ENCODE results near the gene DMRTC1.
"Not testable (repeated sequence)": the region's sequence is repeated elsewhere in the genome, so short reads cannot be mapped to it uniquely, and the experiment has no call there.

DMRTC1 gene, protein sequence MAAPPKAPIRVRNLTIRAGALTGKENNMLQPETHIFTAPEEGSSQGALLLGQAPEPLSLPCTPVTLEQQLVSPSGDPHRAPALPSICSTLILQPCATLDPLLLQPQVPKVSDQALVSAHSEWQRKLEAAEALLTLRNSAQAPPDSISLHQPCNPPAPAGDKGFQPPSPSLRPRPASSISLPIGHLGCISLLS

DNA sequence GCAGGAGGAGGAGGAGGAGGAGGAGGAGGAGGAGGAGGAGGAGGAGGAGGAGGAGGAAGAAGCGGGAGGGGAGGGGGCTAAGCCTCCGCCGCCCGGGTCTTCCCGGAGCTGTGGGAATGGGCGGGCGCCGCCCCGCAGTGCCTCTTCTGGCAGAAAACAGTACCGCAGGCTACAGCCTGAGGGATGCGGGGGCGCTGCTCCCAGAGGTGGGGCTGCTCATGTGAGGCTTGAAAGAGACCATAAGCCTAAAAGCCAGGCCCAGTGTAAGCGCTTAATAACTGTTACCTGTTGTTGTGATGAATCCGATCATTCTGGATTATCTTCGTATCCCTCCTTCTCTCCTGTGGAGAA, at the start of gene DMRTC1:
Gene DMRTC1 (minus strand): TSS at position 19 of the 351 bp plus-strand sequence. CDS start 68,143 bp downstream, outside the sequence.
- DNase-seq (ENCODE audit: low spot score), result not testable (repeated sequence)

GRCh38 chrX:72980894-72981469, 37.3 kb upstream of the DMRTC1 start:
- DNase-seq (ENCODE audit: low spot score), result not testable (repeated sequence)

DNA sequence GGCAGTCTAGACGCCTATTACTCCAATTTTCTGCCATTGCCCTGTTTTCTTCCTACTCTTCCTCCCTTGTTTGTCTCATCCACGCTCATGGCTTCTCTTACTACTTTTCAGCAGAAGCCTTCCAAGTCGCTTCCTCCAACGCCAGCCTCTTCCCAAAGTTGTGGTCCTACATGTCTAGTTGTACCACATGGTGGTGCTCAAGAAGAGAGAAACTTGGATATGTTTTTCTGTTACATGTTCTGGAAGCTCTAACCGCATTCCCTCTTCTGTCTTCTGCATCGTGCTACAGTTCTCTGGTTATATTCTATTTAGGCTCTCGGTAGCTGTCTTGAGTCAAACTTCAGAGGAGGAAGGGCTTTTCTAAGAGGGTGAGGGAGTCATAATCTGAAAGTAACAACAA, 31.2 kb upstream of the DMRTC1 start:
- DNase-seq (ENCODE audit: low spot score), result not testable (repeated sequence)

GRCh38 chrX:72971859-72972258, 28.2 kb upstream of the DMRTC1 start:
- DNase-seq (ENCODE audit: low spot score), result not testable (repeated sequence)

- DNase-seq (ENCODE audit: low spot score), result not testable (repeated sequence)
These were observed 16.3 kb upstream of the DMRTC1 start for GRCh38 chrX:72959971-72960370.

DNA sequence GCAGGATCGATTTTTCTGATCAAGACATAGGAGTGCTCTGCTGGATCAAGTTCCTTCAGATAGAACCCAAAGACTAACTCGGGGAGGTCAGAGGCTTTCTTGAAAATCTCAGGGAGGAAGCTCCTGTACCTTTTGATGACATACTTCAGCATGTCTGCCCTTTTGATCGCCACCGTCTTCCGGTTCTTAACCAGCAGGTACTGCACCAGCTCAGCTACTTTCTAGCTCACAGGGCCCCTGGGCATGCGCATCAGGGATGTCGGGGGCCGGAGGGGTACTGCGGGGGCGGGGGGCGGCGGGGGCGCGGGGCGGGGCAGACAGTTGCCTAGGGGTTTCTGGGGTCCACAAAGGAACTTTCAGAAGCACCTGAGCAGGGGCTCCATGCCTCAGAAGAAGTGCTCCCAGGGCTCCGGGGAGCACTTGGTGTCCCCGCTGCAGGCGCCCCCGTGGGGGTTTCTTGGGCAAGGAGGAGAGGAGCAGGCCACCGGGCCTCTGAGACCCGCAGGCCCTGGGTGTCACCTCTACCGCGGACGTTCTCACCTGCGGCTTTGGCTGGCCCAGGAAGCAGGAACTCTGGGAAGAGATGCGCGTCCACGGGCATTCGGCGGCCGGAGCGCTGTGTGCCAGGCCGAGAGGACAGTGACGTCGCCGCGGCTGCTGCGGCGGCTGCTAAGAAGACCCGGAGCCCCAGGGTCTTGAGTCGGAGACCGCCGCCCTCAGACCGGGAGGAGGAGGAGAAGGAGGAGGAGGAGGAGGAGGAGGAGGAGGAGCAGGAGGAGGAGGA, 410 bp downstream of the DMRTC1 start:
- DNase-seq (ENCODE audit: low spot score), result not testable (repeated sequence)

- not testable (repeated sequence) for DNase-seq (ENCODE audit: low spot score)
These were observed 1.4 kb downstream of the DMRTC1 start for GRCh38 chrX:72942272-72942671.

DNA sequence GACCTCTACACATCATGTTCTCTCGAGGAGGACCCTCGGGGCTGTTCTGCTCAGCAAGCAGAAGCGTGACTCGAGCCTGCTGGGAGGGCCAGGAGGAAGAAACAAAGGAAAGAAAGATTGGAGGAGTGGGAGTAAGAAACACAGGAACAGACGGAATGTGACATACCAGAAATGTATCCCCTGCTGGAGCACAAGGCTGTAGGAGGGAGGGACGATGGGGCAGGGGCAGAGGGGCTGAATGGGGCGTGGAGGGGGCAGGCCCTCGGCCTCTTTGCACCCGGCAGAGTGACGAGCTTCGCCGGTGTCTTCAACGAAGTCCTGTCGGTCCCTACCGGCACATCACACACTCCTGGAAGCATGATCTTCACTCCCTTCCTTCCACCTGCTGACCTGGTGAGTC, 5.7 kb downstream of the DMRTC1 start, which contains the start of gene FAM236A:
Gene FAM236A (plus strand): TSS at position 301 of the 400 bp plus-strand sequence. CDS start 57 bp downstream, at position 358.
- DNase-seq (ENCODE audit: low spot score), result not testable (repeated sequence)

GRCh38 chrX:72936882-72937455, 6.7 kb downstream of the DMRTC1 start:
- not testable (repeated sequence) for DNase-seq (ENCODE audit: low spot score)

GRCh38 chrX:72936455-72936854, 7.2 kb downstream of the DMRTC1 start:
- DNase-seq (ENCODE audit: low spot score), result not testable (repeated sequence)

- DNase-seq (ENCODE audit: low spot score), result not testable (repeated sequence)
These were observed 11.4 kb downstream of the DMRTC1 start for GRCh38 chrX:72932283-72932682.

GRCh38 chrX:72916096-72916495, 27.5 kb downstream of the DMRTC1 start:
- not testable (repeated sequence) for DNase-seq (ENCODE audit: low spot score)

GRCh38 chrX:72912315-72912714, 31.3 kb downstream of the DMRTC1 start, which contains the start of gene FAM236C:
Gene FAM236C, plus strand, starts transcription at chrX:72912615. Its CDS starts 100 bp downstream, at chrX:72912715.
- DNase-seq (ENCODE audit: low spot score), result not testable (repeated sequence)

- not testable (repeated sequence) for DNase-seq (ENCODE audit: low spot score)
These were observed 53.9 kb downstream of the DMRTC1 start for GRCh38 chrX:72889740-72890139.

- not testable (repeated sequence) for DNase-seq (ENCODE audit: low spot score)
These were observed 60.7 kb downstream of the DMRTC1 start for GRCh38 chrX:72882898-72883297.

- DNase-seq (ENCODE audit: low spot score), result not testable (repeated sequence)
These were observed 106.1 kb downstream of the DMRTC1 start for GRCh38 chrX:72837532-72837931.

- DNase-seq (ENCODE audit: low spot score), result not testable (repeated sequence)
These were observed 112.9 kb downstream of the DMRTC1 start for GRCh38 chrX:72830701-72831100.
